HEK293T (cell line): Measurements from ENCODE around the gene MGP.

Experiments used
- ARNT ChIP-seq: fragments of 450-650 bp; IDR thresholded peaks from 2 replicates; pipeline ENCODE4 v1.6.1; 2017; ENCODE audit warnings: mild to moderate bottlenecking
- BHLHE40 ChIP-seq: fragments of 450-650 bp; IDR thresholded peaks from 2 replicates; pipeline ENCODE4 v1.6.1; 2016; ENCODE audit warnings: mild to moderate bottlenecking, moderate library complexity, borderline replicate concordance
- CTBP1 ChIP-seq: fragments of 450-650 bp; IDR thresholded peaks from 2 replicates; pipeline ENCODE4 v1.6.1; 2016; ENCODE audit warnings: borderline replicate concordance
- ELF4 ChIP-seq: fragments of 450-650 bp; IDR thresholded peaks from 2 replicates; pipeline ENCODE4 v1.6.1; 2017; ENCODE audit warnings: antibody characterized with exemption
- FOXM1 ChIP-seq: fragments of 450-650 bp; IDR thresholded peaks from 2 replicates; pipeline ENCODE4 v1.6.1; 2017; ENCODE audit warnings: mild to moderate bottlenecking, borderline replicate concordance
- HDGF ChIP-seq: fragments of 450-650 bp; IDR thresholded peaks from 2 replicates; pipeline ENCODE4 v1.6.1; 2017; ENCODE audit warnings: antibody characterized with exemption, borderline replicate concordance
- L3MBTL2 ChIP-seq: fragments of 450-650 bp; conservative IDR thresholded peaks from 2 replicates; pipeline ENCODE4 v1.6.1; 2016; ENCODE audit warnings: mild to moderate bottlenecking
- NFRKB ChIP-seq: fragments of 450-650 bp; IDR thresholded peaks from 2 replicates; pipeline ENCODE4 v1.6.1; 2016; ENCODE audit warnings: mild to moderate bottlenecking, moderate library complexity
- PKNOX1 ChIP-seq: fragments of 450-650 bp; IDR thresholded peaks from 2 replicates; pipeline ENCODE4 v1.6.1; 2016
- SP1 ChIP-seq: fragments of 450-650 bp; IDR thresholded peaks from 2 replicates; pipeline ENCODE4 v1.6.1; 2017
- SUZ12 ChIP-seq: fragments of 450-650 bp; IDR thresholded peaks from 2 replicates; pipeline ENCODE4 v1.6.1; 2016; ENCODE audit warnings: mild to moderate bottlenecking
- TARDBP ChIP-seq: fragments of 450-650 bp; IDR thresholded peaks from 2 replicates; pipeline ENCODE4 v1.6.1; 2016
- ZNF384 ChIP-seq: fragments of 450-650 bp; IDR thresholded peaks from 2 replicates; pipeline ENCODE4 v1.6.1; 2016

DNA sequence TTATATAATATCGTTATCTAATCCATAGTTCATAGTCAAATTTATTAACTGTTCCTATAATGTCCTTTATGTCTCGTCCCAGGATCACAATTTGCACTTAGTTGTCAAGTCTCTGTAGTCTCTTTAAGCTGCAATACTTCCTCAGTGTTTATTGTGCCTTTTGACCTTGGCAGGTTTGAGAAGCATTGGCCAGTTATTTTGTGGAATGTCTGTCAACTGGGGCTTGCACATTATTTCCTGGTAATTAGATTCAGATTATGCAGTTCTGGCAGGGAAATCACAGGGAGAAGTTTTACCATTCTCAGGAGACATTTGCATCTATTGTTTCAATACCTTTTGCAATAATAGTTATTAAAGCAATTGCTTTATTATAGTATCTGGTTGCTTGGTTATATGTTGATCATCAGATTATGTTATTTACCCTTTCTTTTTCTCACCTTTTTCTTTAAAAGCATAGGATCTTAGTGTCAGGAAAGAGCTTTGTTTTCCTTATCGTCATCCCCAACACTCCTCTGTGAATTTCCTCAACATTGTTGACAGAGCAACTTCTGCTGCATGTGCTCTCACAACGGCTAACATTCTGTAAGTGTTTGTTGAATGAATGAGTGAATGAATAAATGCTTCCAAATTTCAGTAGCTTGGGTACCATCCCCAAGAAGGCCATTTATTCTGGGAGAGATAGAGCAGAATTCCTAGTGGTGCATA, 38.6 kb downstream of the MGP start:
- TF ChIP-seq SP1, result no peak
- no peak for TF ChIP-seq ZNF384
- TF ChIP-seq SUZ12, result no peak
- TF ChIP-seq L3MBTL2, result no peak
- no peak for TF ChIP-seq ARNT
- no peak for TF ChIP-seq CTBP1
- TF ChIP-seq NFRKB, result no peak
- TF ChIP-seq ELF4, result no peak
- TF ChIP-seq TARDBP, result no peak
- no peak for TF ChIP-seq HDGF
- TF ChIP-seq PKNOX1, result no peak
- TF ChIP-seq FOXM1, result no peak
- no peak for TF ChIP-seq BHLHE40
